ENCODE measurements around the gene RWDD1.
"Not testable (repeated sequence)": the region's sequence is repeated elsewhere in the genome, so short reads cannot be mapped to it uniquely, and the experiment has no call there.

The RWDD1 gene

GRCh38 chr6:116561377-116562018 is 9.8 kb upstream of the RWDD1 start:
- DNase-seq, result peak; percentile 64 to 77

GRCh38 chr6:116562019-116562403 is 9.3 kb upstream of the RWDD1 start:
- no peak for DNase-seq

GRCh38 chr6:116562614-116563013 is 8.7 kb upstream of the RWDD1 start:
- DNase-seq, result no peak

- DNase-seq, result no peak
These were observed 7.5 kb upstream of the RWDD1 start for GRCh38 chr6:116563830-116564229.

- no peak for DNase-seq
These were observed 7.0 kb upstream of the RWDD1 start for GRCh38 chr6:116564311-116564710.

GRCh38 chr6:116564921-116565872 is 6.1 kb upstream of the RWDD1 start:
- DNase-seq, result no peak

GRCh38 chr6:116568111-116568510 is 3.2 kb upstream of the RWDD1 start:
- DNase-seq, result no peak

GRCh38 chr6:116568821-116569755 is 2.2 kb upstream of the RWDD1 start:
- no peak for DNase-seq

- no peak for DNase-seq
These were observed 338 bp downstream of the RWDD1 start for GRCh38 chr6:116571683-116572000.

- DNase-seq, result peak in 1 of 2 donors; percentile 17
These were observed 858 bp downstream of the RWDD1 start for GRCh38 chr6:116572162-116572561.

- DNase-seq, result no peak
These were observed 3.9 kb downstream of the RWDD1 start for GRCh38 chr6:116575227-116575626.

- no peak for DNase-seq
These were observed 6.2 kb downstream of the RWDD1 start for GRCh38 chr6:116577486-116577885.

GRCh38 chr6:116578335-116578734 is 7.0 kb downstream of the RWDD1 start:
- no peak for DNase-seq

- DNase-seq, result no peak
These were observed 7.8 kb downstream of the RWDD1 start for GRCh38 chr6:116579143-116579542.

- DNase-seq, result no peak
These were observed 8.9 kb downstream of the RWDD1 start for GRCh38 chr6:116580198-116580597.

GRCh38 chr6:116586276-116586675 is 15.0 kb downstream of the RWDD1 start:
- DNase-seq, result no peak

GRCh38 chr6:116586738-116587137 is 15.4 kb downstream of the RWDD1 start:
- DNase-seq, result no peak

- DNase-seq, result no peak
These were observed 23.9 kb downstream of the RWDD1 start for GRCh38 chr6:116595247-116595646.

- no peak for DNase-seq
These were observed 25.5 kb downstream of the RWDD1 start for GRCh38 chr6:116596815-116597214.

- DNase-seq, result not testable (repeated sequence)
These were observed 32.6 kb downstream of the RWDD1 start for GRCh38 chr6:116603916-116604315.

GRCh38 chr6:116604868-116605267 is 33.6 kb downstream of the RWDD1 start:
- not testable (repeated sequence) for DNase-seq

- no peak for DNase-seq
These were observed 34.6 kb downstream of the RWDD1 start for GRCh38 chr6:116605935-116606334.

GRCh38 chr6:116611056-116611455 is 39.8 kb downstream of the RWDD1 start:
- no peak for DNase-seq

Data from CD4-positive, alpha-beta T cell treated with Interferon alpha-2 for 1 hour (primary cell).